Measurements from ENCODE around the gene PPP3CA.

The PPP3CA gene

GRCh38 chr4:101169044-101170014 is 178.0 kb downstream of the PPP3CA start:
- DNase-seq: peak; percentile 52 to 81

GRCh38 chr4:101163936-101164335 is 183.4 kb downstream of the PPP3CA start:
- DNase-seq: no peak

- no peak for DNase-seq
These were observed 184.3 kb downstream of the PPP3CA start for GRCh38 chr4:101162990-101163380.

GRCh38 chr4:101160792-101161592 is 186.3 kb downstream of the PPP3CA start:
- DNase-seq: no peak

- DNase-seq: no peak
These were observed 188.8 kb downstream of the PPP3CA start for GRCh38 chr4:101158507-101158906.

GRCh38 chr4:101158134-101158482 is 189.2 kb downstream of the PPP3CA start:
- DNase-seq: no peak

- no peak for DNase-seq
These were observed 189.8 kb downstream of the PPP3CA start for GRCh38 chr4:101157415-101158133.

GRCh38 chr4:101156619-101157310 is 190.6 kb downstream of the PPP3CA start:
- DNase-seq: no peak

- no peak for DNase-seq
These were observed 191.4 kb downstream of the PPP3CA start for GRCh38 chr4:101155945-101156344.

- DNase-seq: no peak
These were observed 192.0 kb downstream of the PPP3CA start for GRCh38 chr4:101155368-101155767.

GRCh38 chr4:101153653-101154052 is 193.7 kb downstream of the PPP3CA start:
- DNase-seq: no peak

- DNase-seq: no peak
These were observed 194.8 kb downstream of the PPP3CA start for GRCh38 chr4:101152521-101152920.

- no peak for DNase-seq
These were observed 198.8 kb downstream of the PPP3CA start for GRCh38 chr4:101148551-101148950.

GRCh38 chr4:101147283-101147682 is 200.0 kb downstream of the PPP3CA start:
- no peak for DNase-seq

- DNase-seq: peak; percentile 84 to 88
These were observed 202.3 kb downstream of the PPP3CA start for GRCh38 chr4:101145021-101145420.

- no peak for DNase-seq
These were observed 205.1 kb downstream of the PPP3CA start for GRCh38 chr4:101142259-101142658.

- no peak for DNase-seq
These were observed 205.5 kb downstream of the PPP3CA start for GRCh38 chr4:101141855-101142254.

- DNase-seq: peak; percentile 48 to 55
These were observed 206.1 kb downstream of the PPP3CA start for GRCh38 chr4:101141230-101141629.

- DNase-seq: no peak
These were observed 207.1 kb downstream of the PPP3CA start for GRCh38 chr4:101140228-101140627.

- no peak for DNase-seq
These were observed 210.7 kb downstream of the PPP3CA start for GRCh38 chr4:101136373-101137370.

GRCh38 chr4:101135371-101136010 is 211.8 kb downstream of the PPP3CA start:
- peak in 1 of 2 donors; percentile 33 for DNase-seq
